ENCODE results near the gene DHRSX. TPM values are rescaled to one million over a fixed set of nuclear protein-coding genes. Genes with fewer than 3 reads are reported as not detected.

Gene DHRSX
- total and polyA plus RNA-seq, 9 of the 15 experiments (the other 6 are each of a cell fraction or from before 2014, with no cell fraction given) = 0.59 to 11.0 (median 6.2) TPM

DNA sequence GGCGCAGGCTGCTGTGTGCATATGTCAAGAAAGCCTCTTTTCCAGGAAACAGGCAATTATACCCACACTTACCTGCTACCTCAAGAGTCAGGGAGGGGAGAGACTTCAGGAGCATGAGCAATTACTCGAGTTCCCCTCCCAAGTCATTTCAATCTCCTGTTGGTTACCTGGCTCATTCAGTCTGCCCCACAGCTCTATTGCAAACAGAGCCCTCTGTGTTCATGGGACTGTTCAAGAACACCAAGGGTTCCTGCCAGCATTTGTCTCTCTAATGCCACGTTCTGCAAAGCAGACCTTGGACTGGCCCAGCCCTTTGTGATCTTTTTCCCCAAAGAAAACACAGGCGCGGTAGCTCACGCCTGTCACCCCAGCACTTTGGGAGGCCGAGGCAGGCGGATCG lies 274.6 kb downstream of the DHRSX start (continued):
- TF ChIP-seq KLF1 (tag; IDR thresholded peaks at IDR 0.05) (no peak), HIVEP1 (CRISPR knock-in tag; IDR thresholded peaks at IDR 0.05) (no peak), TEAD2 (tag; IDR thresholded peaks at IDR 0.05) (no peak), LEF1 (IDR thresholded peaks at IDR 0.05) (no peak), SRSF1 (IDR thresholded peaks at IDR 0.05; ENCODE audit: low read depth, low read length) (no peak)

DNA sequence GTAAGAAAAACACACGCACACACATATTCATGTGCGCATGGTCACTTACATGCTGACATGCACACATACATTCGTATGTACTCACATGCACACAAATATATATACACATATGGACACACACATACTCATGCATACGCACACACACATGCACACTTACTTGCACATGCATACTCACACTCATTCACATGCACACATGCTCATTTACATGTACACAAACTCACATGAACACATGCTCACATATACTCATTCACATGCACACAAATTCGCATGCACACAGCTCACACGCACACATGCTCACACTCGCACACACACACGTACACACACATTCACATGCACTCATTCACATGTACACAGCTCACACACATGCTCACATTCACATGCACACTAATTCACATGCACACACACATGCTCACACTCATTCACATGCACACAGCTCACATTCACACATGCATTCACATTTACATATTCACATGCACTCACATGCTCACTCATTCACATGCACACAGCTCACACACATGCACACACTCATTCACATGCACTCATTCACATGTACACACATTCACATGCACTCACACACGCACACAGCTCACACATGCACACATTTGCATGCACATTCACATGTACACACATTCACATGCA lies 276.1 kb downstream of the DHRSX start:
- no peaks in the 10 kb centered on the region for H3K4me1 ChIP-seq (replicated peaks in 1 of 2; ENCODE audit: control insufficient read depth in 2 of 2, insufficient read depth in 2 of 2, low read length in 2 of 2)
- CTCF ChIA-PET (ENCODE audit: low intra/inter-chr PET ratio) = no interaction called here
- H3K4me2 ChIP-seq (ENCODE audit: insufficient read depth, low read length) = no peak overlapping the region
- no peaks in the 10 kb centered on the region for H3K9me1 ChIP-seq (ENCODE audit: control insufficient read depth, insufficient read depth, low read length)
- no peak for ATAC-seq
- H3K27me3 ChIP-seq (ENCODE audit: control insufficient read depth in 2 of 2, insufficient read depth in 2 of 2, low read length in 2 of 2) = no peaks in the 10 kb centered on the region
- no peak for DNase-seq (ENCODE audit: extremely low read depth in 1 of 4, low spot score in 3 of 4)
- no peaks in the 10 kb centered on the region for H4K20me1 ChIP-seq (replicated peaks; ENCODE audit: control insufficient read depth, insufficient read depth, low read length)
- no peak overlapping the region for H2AFZ ChIP-seq (ENCODE audit: low read depth, low read length)
- no peaks in the 10 kb centered on the region for H3K79me2 ChIP-seq (ENCODE audit: control insufficient read depth, insufficient read depth, low read length)
- POLR2A ChIA-PET = no interaction called here
- peaks cover 8% of the 10 kb centered on the region for H3K9me3 ChIP-seq (replicated peaks; ENCODE audit: control insufficient read depth, insufficient read depth, low read depth, low read length)
- H3K9ac ChIP-seq (ENCODE audit: insufficient read depth in 1 of 2, low read depth in 2 of 2, low read length in 2 of 2) = no peak overlapping the region
- 33% methylated on average over 7 of the region's 9 CpGs for WGBS (ENCODE audit: insufficient coverage, low coverage, missing lambda C conversion rate)
- in situ Hi-C loops (cut with MboI) (no loop called here), intact Hi-C loops (cut with micrococcal nuclease) (no loop called here)
- FAIRE-seq = no peak
- BruUV-seq (replicated peaks) = no TSS peak
- H3K4me3 ChIP-seq = no peak overlapping the region
- H3K36me3 ChIP-seq (ENCODE audit: control insufficient read depth, insufficient read depth, low read length) = no peaks in the 10 kb centered on the region
- no peak overlapping the region; the same call in 2 of the 3 replicates for H3K27ac ChIP-seq (ENCODE audit: extremely low read depth, low read depth, low read length)
- no peak for TF ChIP-seq ELF1 (tag; IDR thresholded peaks at IDR 0.05)
- TF ChIP-seq, protein P1, sequence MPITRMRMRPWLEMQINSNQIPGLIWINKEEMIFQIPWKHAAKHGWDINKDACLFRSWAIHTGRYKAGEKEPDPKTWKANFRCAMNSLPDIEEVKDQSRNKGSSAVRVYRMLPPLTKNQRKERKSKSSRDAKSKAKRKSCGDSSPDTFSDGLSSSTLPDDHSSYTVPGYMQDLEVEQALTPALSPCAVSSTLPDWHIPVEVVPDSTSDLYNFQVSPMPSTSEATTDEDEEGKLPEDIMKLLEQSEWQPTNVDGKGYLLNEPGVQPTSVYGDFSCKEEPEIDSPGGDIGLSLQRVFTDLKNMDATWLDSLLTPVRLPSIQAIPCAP (CRISPR knock-in tag; IDR thresholded peaks at IDR 0.05; ENCODE audit: borderline replicate concordance) = no peak
- no peak for TF ChIP-seq ARID2 (IDR thresholded peaks at IDR 0.05)
- TF ChIP-seq ZNF23 (CRISPR knock-in tag; IDR thresholded peaks at IDR 0.05) = no peak
- TF ChIP-seq ZZZ3 (IDR thresholded peaks at IDR 0.05) = no peak
- TF ChIP-seq, protein P2, sequence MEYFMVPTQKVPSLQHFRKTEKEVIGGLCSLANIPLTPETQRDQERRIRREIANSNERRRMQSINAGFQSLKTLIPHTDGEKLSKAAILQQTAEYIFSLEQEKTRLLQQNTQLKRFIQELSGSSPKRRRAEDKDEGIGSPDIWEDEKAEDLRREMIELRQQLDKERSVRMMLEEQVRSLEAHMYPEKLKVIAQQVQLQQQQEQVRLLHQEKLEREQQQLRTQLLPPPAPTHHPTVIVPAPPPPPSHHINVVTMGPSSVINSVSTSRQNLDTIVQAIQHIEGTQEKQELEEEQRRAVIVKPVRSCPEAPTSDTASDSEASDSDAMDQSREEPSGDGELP (CRISPR knock-in tag; IDR thresholded peaks at IDR 0.05; ENCODE audit: borderline replicate concordance) = no peak
- TF ChIP-seq, protein P3, sequence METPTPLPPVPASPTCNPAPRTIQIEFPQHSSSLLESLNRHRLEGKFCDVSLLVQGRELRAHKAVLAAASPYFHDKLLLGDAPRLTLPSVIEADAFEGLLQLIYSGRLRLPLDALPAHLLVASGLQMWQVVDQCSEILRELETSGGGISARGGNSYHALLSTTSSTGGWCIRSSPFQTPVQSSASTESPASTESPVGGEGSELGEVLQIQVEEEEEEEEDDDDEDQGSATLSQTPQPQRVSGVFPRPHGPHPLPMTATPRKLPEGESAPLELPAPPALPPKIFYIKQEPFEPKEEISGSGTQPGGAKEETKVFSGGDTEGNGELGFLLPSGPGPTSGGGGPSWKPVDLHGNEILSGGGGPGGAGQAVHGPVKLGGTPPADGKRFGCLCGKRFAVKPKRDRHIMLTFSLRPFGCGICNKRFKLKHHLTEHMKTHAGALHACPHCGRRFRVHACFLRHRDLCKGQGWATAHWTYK (CRISPR knock-in tag; IDR thresholded peaks at IDR 0.05) = no peak
- TF ChIP-seq, protein P4, sequence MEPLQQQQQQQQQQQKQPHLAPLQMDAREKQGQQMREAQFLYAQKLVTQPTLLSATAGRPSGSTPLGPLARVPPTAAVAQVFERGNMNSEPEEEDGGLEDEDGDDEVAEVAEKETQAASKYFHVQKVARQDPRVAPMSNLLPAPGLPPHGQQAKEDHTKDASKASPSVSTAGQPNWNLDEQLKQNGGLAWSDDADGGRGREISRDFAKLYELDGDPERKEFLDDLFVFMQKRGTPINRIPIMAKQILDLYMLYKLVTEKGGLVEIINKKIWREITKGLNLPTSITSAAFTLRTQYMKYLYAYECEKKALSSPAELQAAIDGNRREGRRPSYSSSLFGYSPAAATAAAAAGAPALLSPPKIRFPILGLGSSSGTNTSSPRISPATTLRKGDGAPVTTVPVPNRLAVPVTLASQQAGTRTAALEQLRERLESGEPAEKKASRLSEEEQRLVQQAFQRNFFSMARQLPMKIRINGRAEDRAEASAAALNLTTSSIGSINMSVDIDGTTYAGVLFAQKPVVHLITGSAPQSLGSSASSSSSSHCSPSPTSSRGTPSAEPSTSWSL (CRISPR knock-in tag; IDR thresholded peaks at IDR 0.05; ENCODE audit: borderline replicate concordance) = no peak
- TF ChIP-seq, protein P5, sequence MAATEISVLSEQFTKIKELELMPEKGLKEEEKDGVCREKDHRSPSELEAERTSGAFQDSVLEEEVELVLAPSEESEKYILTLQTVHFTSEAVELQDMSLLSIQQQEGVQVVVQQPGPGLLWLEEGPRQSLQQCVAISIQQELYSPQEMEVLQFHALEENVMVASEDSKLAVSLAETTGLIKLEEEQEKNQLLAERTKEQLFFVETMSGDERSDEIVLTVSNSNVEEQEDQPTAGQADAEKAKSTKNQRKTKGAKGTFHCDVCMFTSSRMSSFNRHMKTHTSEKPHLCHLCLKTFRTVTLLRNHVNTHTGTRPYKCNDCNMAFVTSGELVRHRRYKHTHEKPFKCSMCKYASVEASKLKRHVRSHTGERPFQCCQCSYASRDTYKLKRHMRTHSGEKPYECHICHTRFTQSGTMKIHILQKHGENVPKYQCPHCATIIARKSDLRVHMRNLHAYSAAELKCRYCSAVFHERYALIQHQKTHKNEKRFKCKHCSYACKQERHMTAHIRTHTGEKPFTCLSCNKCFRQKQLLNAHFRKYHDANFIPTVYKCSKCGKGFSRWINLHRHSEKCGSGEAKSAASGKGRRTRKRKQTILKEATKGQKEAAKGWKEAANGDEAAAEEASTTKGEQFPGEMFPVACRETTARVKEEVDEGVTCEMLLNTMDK (IDR thresholded peaks at IDR 0.05; ENCODE audit: borderline replicate concordance, insufficient read depth, low read depth, low read length, poor library complexity, severe bottlenecking) = no peak
